Stomach smooth muscle (tissue), 2 donors: Measurements from ENCODE around the gene HS3ST6.
"Not testable (repeated sequence)": the region's sequence is repeated elsewhere in the genome, so short reads cannot be mapped to it uniquely, and the experiment has no call there.

Source experiments
- H3K27ac ChIP-seq: one replicate; pipeline ENCODE4 v1.7.0; 2013; ENCODE audit warnings: mild to moderate bottlenecking, low read length, inconsistent platforms
- H3K27me3 ChIP-seq, 2 donors: one replicate each; pipeline ENCODE4 v1.7.0; 2013; ENCODE audit warnings: low read length in 2 of 2; ENCODE audit not compliant: insufficient read depth in 2 of 2, control insufficient read depth in 1 of 2
- H3K36me3 ChIP-seq, 2 donors: one replicate each; pipeline ENCODE4 v1.7.0; 2013; ENCODE audit warnings: low read length in 2 of 2; ENCODE audit not compliant: control insufficient read depth in 2 of 2, insufficient read depth in 2 of 2
- H3K4me1 ChIP-seq: one replicate; pipeline ENCODE4 v1.7.0; 2013; ENCODE audit warnings: low read length; ENCODE audit not compliant: control insufficient read depth, insufficient read depth
- H3K4me3 ChIP-seq, 2 donors: one replicate each; pipeline ENCODE4 v1.7.0; 2013; ENCODE audit warnings: low read length in 2 of 2
- H3K9ac ChIP-seq, 2 donors: one replicate each; pipeline ENCODE4 v1.7.0; 2013; ENCODE audit warnings: low read length in 2 of 2, mild to moderate bottlenecking in 1 of 2
- H3K9me3 ChIP-seq, 2 donors: one replicate each; pipeline ENCODE4 v1.7.0; 2013; ENCODE audit warnings: low read length in 2 of 2; ENCODE audit not compliant: control insufficient read depth in 2 of 2
- donor health status: healthy.
- donor health status: Pancreatic carcinoma.

HS3ST6 gene

DNA sequence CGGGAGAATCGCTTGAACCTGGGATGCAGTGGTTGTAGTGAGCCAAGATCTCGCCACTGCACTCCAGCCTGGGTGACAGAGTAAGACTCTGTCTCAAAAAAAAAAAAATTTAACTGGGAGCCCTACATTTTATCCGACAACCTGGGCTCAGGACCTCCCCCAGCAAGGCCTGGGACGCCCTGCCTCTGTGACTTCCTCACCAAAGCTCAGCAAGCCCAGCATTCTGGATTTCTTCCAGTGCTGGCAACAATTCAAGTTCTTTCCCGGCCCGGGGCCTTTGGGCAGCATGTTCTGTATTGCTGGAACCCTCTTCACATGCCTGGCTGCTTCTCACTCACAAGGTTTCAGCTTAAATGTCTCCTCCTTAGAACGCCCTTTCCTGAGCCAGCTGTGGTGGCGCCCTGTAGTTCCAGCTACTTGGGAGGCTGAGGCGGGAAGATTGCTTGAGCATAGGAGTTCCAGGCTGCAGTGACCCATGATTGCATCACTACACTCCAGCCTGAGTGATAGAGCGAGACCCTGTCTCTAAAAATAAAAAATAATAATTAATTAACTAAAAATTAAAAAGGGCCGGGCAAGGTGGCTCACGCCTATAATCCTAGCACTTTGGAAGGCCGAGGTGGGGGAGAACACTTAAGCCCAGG is 30.4 kb downstream of the HS3ST6 start:
- Histone ChIP-seq H3K27ac (no peak overlapping the region), H3K4me1 (no peaks in the 10 kb centered on the region), H3K4me3 (no peak overlapping the region), H3K27me3 (peaks cover 8 to 10% of the 10 kb centered on the region in 2 donors), H3K9me3 (no peaks in the 10 kb centered on the region), H3K9ac (no peak overlapping the region), H3K36me3 (no peaks in the 10 kb centered on the region)

DNA sequence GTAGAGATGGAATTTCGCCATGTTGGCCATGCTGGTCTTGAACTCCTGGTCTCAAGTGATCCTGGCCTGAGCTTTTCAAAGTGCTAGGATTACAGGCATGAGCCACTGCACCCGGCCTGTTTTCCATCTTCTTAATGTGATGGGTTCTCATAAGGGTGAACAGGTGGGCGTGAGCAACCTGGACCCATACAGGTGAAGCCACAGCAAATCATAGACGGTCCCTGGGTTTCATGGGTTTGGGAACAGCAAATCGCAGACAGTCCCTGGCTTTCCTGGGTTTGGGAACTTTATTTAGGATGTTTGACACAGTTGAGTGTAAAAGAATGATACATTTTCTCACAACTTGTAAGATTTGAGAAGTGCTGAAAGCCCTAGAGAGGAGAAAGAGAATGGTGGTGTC is 33.3 kb downstream of the HS3ST6 start:
- Histone ChIP-seq H3K4me3 (no peak overlapping the region), H3K4me1 (no peaks in the 10 kb centered on the region), H3K27ac (no peak overlapping the region), H3K9me3 (no peaks in the 10 kb centered on the region), H3K27me3 (peaks cover 0 to 6% of the 10 kb centered on the region in 2 donors), H3K36me3 (no peaks in the 10 kb centered on the region), H3K9ac (no peak overlapping the region)

DNA sequence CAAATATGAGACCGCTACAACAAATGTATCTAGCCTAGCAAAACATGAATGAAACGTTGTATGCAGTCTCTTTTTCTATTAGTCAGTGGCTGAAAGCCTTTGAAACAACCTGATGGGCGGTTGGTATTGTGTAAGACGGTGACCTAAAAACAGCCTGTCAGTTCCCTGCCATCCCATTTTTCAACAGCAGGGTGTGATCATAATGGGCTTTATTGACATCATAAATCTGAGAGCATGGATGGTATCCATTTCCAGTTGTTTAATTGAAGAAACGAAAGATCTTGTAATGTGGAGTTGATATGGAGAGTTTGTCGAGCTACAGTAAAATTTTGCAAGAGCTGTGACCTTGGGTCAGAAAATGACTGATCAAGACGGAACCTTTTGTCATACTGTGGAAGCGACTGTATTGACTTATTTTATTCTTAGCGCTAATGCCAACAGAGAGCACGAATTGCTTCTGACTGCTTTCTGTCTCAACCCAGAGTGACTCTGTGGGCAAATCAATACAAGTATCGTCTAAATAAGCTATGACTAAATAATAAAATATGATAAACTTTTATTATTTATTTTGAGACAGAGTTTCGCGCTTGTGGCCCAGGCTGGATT is 34.0 kb downstream of the HS3ST6 start:
- Histone ChIP-seq H3K27ac (no peak overlapping the region), H3K9me3 (no peaks in the 10 kb centered on the region), H3K4me3 (no peak overlapping the region), H3K9ac (no peak overlapping the region), H3K36me3 (no peaks in the 10 kb centered on the region), H3K4me1 (no peaks in the 10 kb centered on the region), H3K27me3 (peaks cover 0 to 6% of the 10 kb centered on the region in 2 donors)

DNA sequence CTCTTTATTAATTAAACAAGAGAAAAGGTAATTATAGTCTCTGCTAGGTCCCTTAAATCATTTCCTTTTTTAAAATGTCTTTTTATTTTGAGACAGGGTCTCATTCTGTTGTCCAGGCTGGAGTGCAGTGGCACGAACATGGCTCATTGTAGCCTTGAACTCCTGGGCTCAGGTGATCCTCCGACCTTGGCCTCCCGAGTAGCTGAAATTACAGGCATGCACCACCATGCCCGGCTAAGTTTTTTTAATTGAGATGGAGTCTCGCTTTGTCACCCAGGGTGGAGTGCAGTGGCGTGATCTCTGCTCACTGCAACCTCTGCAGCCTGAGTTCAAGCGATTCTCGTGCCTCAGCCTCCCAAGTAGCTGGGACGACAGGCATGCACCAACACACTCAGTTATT is 37.0 kb downstream of the HS3ST6 start:
- H3K4me1 ChIP-seq, H3K4me3 ChIP-seq, H3K9ac ChIP-seq, H3K9me3 ChIP-seq, H3K36me3 ChIP-seq, H3K27ac ChIP-seq: not testable (repeated sequence)
- H3K27me3 ChIP-seq, result peaks cover 5 to 14% of the 10 kb centered on the region in 2 donors

DNA sequence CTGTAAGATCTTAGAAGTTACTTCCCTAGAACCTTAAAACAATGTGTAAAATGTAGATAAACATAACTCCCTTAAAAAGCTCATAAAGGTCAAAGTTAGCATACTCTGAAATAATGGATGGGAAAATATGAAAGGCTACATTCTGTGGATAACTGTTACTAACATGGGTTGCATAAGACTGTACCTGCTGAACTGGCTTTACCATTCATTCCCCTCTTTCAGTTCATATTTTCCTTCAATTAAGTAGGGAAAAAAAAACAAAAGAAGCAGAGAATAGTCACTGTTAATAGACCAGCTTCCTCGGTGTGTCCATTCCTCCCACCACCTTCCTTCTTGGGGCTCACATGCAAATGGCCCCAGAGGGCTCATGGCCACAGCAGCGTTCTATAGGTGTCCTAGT is 38.7 kb downstream of the HS3ST6 start:
- H3K36me3 ChIP-seq, result no peaks in the 10 kb centered on the region
- H3K27me3 ChIP-seq, result peaks cover 12 to 22% of the 10 kb centered on the region in 2 donors
- H3K4me3 ChIP-seq, result no peak overlapping the region
- H3K27ac ChIP-seq, result no peak overlapping the region
- no peaks in the 10 kb centered on the region for H3K9me3 ChIP-seq
- no peak overlapping the region for H3K9ac ChIP-seq
- H3K4me1 ChIP-seq, result no peaks in the 10 kb centered on the region

DNA sequence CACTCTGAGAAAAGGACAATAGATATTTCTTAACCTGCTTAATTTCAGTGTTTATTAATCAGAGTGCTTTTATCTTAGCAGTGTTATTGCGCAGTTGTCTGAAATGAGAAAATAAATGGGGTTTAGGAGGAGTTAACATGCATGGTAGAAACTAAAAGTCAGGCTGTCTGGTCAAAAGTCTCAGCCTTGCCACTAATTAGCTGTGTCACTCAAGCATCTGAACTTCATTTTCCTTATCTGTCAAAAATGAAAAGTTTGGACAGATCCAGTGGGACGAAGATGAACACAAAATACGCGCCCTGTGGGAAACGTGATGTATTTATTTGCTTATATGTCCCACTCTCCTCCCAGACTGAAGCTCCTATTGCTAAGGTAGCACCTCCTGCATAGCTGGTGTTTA is 40.0 kb downstream of the HS3ST6 start:
- Histone ChIP-seq H3K4me3 (no peak overlapping the region), H3K4me1 (no peaks in the 10 kb centered on the region), H3K9ac (no peak overlapping the region), H3K27ac (no peak overlapping the region), H3K27me3 (peaks cover 12 to 22% of the 10 kb centered on the region in 2 donors), H3K36me3 (no peaks in the 10 kb centered on the region), H3K9me3 (no peaks in the 10 kb centered on the region)

DNA sequence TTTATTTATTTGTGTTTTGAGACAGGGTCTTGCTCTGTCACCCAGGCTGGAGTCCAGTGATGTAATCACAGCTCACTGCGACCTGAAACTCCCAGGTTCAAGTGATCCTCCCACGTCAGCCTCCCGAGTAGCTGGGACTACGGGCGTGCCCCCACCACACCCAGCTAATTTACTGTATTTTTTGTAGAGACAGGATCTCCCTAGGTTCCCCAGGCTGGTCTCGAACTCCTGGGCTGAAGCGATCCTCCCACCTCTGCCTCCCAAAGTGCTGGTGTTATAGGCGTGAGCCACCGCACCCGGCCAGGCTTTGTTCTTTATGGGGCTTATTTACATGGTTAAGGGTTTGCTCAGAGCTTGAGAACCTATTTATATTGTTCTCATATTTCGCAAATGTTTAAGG is 40.4 kb downstream of the HS3ST6 start:
- H3K4me1 ChIP-seq, result no peaks in the 10 kb centered on the region
- no peaks in the 10 kb centered on the region for H3K36me3 ChIP-seq
- H3K9ac ChIP-seq, result no peak overlapping the region
- no peaks in the 10 kb centered on the region for H3K9me3 ChIP-seq
- H3K27me3 ChIP-seq, result peaks cover 12 to 22% of the 10 kb centered on the region in 2 donors
- no peak overlapping the region for H3K4me3 ChIP-seq
- no peak overlapping the region for H3K27ac ChIP-seq

DNA sequence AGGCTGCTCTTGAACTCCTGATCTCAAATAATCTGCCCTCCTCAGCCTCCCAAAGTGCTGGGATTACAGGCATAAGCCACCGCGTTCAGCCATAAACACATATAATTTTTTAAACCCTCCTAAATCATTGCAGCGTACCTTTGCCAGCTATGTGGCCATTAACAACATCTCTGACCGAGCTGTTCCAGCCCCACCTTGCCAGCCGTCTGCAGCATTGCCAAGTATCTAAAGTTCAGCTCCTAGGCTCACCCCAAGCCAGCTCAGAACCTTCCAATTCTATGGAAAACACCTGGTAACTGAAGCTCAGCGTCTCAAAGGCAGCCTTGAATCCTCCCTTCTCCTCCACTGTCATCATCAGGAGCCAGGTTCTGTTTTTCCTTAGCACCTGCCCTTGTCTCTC is 41.1 kb downstream of the HS3ST6 start:
- no peaks in the 10 kb centered on the region for H3K36me3 ChIP-seq
- no peak overlapping the region for H3K27ac ChIP-seq
- no peak overlapping the region for H3K4me3 ChIP-seq
- peaks cover 18 to 26% of the 10 kb centered on the region in 2 donors for H3K27me3 ChIP-seq
- no peaks in the 10 kb centered on the region for H3K4me1 ChIP-seq
- no peaks in the 10 kb centered on the region for H3K9me3 ChIP-seq
- no peak overlapping the region for H3K9ac ChIP-seq

DNA sequence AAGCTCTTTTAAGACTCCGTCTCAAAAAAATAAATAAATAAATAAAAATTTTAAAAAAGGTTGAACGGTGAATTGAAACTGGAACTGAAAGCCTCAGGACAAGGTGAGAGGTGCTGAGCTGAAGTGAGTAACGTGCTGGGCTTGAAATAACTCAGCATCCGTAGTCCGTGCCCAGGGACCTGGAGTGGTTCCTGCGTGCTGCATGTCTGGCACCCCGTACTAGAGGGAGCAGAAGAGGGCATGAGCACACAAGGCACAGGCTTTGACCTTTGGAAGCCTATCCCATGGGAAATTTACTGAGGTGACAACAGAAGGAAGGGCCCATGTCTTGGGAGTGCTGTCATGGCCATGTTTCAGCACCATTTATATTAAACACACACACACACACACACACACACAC is 41.7 kb downstream of the HS3ST6 start:
- Histone ChIP-seq H3K4me3 (no peak overlapping the region), H3K27me3 (peaks cover 22 to 24% of the 10 kb centered on the region in 2 donors), H3K27ac (no peak overlapping the region), H3K9me3 (no peaks in the 10 kb centered on the region), H3K36me3 (no peaks in the 10 kb centered on the region), H3K9ac (no peak overlapping the region), H3K4me1 (no peaks in the 10 kb centered on the region)

DNA sequence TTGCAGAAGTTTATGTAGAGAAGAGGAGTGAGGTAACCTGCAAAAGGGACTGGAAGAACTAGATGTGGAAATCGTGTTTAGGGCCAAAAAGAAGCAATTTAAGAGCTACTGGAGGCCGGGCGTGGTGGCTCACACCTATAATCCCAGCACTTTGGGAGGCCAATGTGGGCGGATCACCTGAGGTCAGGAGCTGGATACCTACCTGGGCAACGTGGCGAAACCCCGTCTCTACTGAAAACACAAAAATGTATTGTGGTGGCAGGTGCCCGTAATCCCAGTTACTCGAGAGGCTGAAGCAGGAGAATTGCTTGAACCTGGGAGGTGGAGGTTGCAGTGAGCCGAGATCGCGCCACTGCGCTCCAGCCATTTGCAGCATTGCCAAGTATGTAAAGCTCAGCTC is 42.1 kb downstream of the HS3ST6 start:
- H3K4me1 ChIP-seq, H3K9me3 ChIP-seq, H3K36me3 ChIP-seq, H3K27ac ChIP-seq, H3K4me3 ChIP-seq, H3K9ac ChIP-seq: not testable (repeated sequence)
- peaks cover 22% of the 10 kb centered on the region in 2 donors for H3K27me3 ChIP-seq

DNA sequence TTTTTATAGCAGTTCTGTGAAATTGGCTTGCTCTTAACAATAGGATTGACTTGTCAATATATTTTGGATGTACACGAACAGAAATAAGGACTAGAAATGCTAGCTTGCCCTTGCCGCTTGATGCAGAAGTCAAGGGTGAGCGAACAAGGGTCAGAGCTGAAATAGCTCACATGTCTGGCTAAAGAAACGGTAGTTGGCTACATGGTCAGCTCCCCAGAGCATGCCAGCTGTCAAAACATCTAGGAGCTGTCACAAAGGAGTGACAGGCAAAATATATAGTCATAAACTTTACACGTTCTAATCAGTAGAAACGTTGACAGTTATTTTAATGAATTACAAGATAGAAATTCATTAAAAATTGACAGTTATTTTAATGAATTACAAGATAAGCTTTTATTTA is 43.4 kb downstream of the HS3ST6 start:
- Histone ChIP-seq H3K27me3 (peaks cover 22% of the 10 kb centered on the region in 2 donors), H3K9me3 (no peaks in the 10 kb centered on the region), H3K9ac (no peak overlapping the region), H3K4me1 (no peaks in the 10 kb centered on the region), H3K27ac (no peak overlapping the region), H3K36me3 (no peaks in the 10 kb centered on the region), H3K4me3 (no peak overlapping the region)
